HG03521 (cell line): ENCODE measurements around the gene TCOF1.

Experiments used
- ATAC-seq: cut with Tn5 transposase; IDR thresholded peaks from one replicate; pipeline ENCODE4 v1.9.1; 2021; ENCODE audit warnings: mild to moderate bottlenecking, moderate library complexity; ENCODE audit not compliant: unreplicated experiment

Gene TCOF1

DNA sequence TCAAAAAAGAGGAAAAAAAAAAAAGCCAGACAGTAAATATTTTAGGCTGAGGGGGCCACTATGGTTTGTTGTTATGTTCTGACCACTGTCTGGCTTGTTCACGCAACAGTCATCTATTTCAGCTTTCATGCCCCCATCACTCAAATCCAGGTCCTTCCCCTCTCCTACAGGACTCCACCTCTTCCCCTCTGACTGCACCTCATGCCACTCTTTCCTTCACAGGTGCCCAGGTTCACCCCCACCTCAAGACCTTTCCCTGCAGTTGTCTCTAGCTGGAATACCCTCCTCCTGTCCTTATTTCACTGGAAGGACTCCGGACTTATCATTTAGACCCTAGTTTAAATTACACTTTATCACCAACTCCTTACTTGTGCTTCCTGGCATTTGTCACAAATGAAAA, 88.6 kb downstream of the TCOF1 start:
- no peak for ATAC-seq

DNA sequence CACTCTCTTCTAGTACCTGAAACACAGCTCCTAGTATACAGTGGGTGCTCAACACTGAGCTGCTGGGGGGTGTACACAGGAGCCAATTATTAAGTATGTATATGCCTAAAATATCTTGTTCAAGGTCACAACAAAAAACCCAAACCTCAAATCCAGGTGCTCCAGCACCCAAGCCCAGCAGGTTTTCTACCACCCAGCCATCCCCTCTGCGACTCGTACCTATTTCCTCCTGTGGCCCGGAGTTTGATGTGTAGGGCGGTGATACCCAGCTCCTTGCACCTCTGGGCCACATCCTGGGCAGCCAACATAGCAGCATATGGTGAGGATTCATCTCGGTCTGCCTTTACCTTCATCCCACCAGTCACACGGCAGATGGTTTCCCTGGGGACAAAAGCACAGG, 89.1 kb downstream of the TCOF1 start:
- no peak for ATAC-seq

DNA sequence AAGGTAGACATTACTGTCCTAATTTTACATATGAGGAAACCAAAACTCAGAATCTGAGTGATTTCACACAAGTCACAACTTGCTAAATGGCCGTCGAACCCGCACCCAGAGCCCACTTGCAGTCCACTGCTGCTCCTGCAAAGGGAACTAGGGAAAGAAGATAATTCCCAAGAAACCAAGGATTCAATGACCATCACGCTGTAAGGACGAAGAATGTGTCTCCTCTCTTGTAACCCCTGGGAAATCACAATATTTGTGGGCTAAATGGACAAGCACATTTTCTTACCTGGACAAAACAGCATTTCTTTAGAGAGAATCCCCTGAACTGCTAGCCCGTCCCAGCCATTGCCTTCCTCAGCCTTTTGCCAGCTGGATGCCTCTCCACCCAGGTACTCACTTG, 89.7 kb downstream of the TCOF1 start:
- no peak for ATAC-seq

DNA sequence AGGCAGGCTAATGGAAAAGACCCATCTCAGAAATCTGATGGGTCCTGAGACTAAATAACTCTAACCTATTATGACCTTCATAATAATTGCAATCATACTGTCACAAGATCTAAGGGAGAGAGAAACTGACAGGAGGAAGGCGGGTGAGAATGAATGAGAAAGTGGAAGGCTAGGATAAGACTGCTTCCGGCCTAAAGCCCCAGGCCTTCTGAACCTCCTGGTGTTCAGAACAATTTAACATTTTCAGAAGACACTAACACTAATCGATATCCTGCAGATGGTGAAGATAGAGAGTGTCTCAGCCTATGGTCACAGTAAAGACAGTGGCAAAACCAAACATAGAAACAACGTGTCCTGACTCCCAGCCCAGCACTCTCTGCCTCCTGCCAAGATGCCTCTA, 90.8 kb downstream of the TCOF1 start:
- no peak for ATAC-seq

DNA sequence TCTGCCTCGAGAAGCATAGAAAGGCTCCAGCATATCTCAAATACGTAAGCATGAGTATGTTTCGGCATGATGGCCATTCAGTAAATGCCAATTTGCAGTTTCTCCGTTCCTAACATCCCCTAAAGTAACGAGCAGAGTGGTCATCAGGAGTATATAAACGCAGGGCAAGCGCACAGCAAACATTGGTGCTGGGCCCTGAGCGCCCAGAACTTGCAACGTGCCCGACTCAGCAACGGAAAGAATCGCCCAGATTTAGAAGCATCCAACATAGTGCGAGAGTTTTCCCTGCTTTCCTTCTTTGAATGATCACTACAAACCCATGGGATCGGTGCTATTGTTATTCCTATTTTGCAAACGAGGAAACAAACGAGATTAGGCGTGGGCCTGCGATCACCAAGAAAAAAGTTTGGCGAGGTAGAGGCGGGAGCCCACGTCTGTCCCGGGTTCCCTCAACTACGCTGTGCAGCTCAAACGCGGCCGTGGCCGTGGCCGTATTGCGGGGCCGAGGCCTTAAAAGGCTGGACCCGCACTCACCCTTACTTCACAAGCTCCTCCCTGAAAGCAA, 91.5 kb downstream of the TCOF1 start:
- ATAC-seq, result peak; percentile 17
